ENCODE data around the gene AKAP12.

AKAP12 gene

GRCh38 chr6:151232899-151233298 lies 6.9 kb upstream of the AKAP12 start:
- TF ChIP-seq USF1 (IDR thresholded peaks at IDR 0.05) (no peak), TAF1 (IDR thresholded peaks at IDR 0.05; ENCODE audit: low read depth) (no peak), NFIC (IDR thresholded peaks at IDR 0.05) (no peak), MAX (IDR thresholded peaks at IDR 0.05) (no peak), TCF12 (IDR thresholded peaks at IDR 0.05; ENCODE audit: low read depth) (no peak), FOXM1 (IDR thresholded peaks at IDR 0.05; ENCODE audit: borderline replicate concordance, low read depth) (no peak), RAD21 (IDR thresholded peaks at IDR 0.05; ENCODE audit: low read depth) (no peak), ZBTB7A (IDR thresholded peaks at IDR 0.05; ENCODE audit: low read depth) (no peak), YY1 (IDR thresholded peaks at IDR 0.05; ENCODE audit: low read depth) (no peak), CEBPB (IDR thresholded peaks at IDR 0.05) (no peak), EGR1 (IDR thresholded peaks at IDR 0.05) (no peak)
- TF ChIP-seq, protein P1, sequence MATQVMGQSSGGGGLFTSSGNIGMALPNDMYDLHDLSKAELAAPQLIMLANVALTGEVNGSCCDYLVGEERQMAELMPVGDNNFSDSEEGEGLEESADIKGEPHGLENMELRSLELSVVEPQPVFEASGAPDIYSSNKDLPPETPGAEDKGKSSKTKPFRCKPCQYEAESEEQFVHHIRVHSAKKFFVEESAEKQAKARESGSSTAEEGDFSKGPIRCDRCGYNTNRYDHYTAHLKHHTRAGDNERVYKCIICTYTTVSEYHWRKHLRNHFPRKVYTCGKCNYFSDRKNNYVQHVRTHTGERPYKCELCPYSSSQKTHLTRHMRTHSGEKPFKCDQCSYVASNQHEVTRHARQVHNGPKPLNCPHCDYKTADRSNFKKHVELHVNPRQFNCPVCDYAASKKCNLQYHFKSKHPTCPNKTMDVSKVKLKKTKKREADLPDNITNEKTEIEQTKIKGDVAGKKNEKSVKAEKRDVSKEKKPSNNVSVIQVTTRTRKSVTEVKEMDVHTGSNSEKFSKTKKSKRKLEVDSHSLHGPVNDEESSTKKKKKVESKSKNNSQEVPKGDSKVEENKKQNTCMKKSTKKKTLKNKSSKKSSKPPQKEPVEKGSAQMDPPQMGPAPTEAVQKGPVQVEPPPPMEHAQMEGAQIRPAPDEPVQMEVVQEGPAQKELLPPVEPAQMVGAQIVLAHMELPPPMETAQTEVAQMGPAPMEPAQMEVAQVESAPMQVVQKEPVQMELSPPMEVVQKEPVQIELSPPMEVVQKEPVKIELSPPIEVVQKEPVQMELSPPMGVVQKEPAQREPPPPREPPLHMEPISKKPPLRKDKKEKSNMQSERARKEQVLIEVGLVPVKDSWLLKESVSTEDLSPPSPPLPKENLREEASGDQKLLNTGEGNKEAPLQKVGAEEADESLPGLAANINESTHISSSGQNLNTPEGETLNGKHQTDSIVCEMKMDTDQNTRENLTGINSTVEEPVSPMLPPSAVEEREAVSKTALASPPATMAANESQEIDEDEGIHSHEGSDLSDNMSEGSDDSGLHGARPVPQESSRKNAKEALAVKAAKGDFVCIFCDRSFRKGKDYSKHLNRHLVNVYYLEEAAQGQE (IDR thresholded peaks at IDR 0.05; ENCODE audit: low read depth): no peak

DNA sequence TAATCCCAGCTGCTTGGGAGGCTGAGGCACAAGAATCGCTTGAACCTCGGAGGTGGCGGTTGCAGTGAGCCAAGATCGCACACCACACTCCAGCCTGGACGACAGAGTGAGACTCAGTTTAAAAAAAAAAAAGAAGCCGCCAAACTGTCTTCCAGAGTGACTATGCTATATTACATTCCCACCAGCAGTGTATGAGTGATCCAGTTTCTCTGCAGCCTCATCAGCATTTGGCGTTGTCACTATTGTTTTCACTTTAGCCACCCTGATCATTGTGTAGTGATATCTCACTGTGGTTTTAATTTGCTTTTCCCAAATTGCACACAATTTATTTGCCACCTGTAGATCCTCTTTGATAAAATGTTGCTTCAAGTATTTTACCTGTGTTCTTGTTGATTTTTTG lies 6.0 kb upstream of the AKAP12 start:
- TF ChIP-seq, protein P1 (IDR thresholded peaks at IDR 0.05; ENCODE audit: low read depth): no peak
- TF ChIP-seq EGR1 (IDR thresholded peaks at IDR 0.05) (no peak), RAD21 (IDR thresholded peaks at IDR 0.05; ENCODE audit: low read depth) (no peak), NFIC (IDR thresholded peaks at IDR 0.05) (no peak), TEAD4 (IDR thresholded peaks at IDR 0.05) (no peak), FOXM1 (IDR thresholded peaks at IDR 0.05; ENCODE audit: borderline replicate concordance, low read depth) (no peak), CREB1 (IDR thresholded peaks at IDR 0.05; ENCODE audit: low read depth) (no peak), EP300 (IDR thresholded peaks at IDR 0.05; ENCODE audit: borderline replicate concordance) (no peak), ZBTB7A (IDR thresholded peaks at IDR 0.05; ENCODE audit: low read depth) (no peak), TCF12 (IDR thresholded peaks at IDR 0.05; ENCODE audit: low read depth) (no peak), USF1 (IDR thresholded peaks at IDR 0.05) (no peak), TAF1 (IDR thresholded peaks at IDR 0.05; ENCODE audit: low read depth) (no peak), YY1 (IDR thresholded peaks at IDR 0.05; ENCODE audit: low read depth) (no peak), MAX (IDR thresholded peaks at IDR 0.05) (no peak), CEBPB (IDR thresholded peaks at IDR 0.05) (no peak)

DNA sequence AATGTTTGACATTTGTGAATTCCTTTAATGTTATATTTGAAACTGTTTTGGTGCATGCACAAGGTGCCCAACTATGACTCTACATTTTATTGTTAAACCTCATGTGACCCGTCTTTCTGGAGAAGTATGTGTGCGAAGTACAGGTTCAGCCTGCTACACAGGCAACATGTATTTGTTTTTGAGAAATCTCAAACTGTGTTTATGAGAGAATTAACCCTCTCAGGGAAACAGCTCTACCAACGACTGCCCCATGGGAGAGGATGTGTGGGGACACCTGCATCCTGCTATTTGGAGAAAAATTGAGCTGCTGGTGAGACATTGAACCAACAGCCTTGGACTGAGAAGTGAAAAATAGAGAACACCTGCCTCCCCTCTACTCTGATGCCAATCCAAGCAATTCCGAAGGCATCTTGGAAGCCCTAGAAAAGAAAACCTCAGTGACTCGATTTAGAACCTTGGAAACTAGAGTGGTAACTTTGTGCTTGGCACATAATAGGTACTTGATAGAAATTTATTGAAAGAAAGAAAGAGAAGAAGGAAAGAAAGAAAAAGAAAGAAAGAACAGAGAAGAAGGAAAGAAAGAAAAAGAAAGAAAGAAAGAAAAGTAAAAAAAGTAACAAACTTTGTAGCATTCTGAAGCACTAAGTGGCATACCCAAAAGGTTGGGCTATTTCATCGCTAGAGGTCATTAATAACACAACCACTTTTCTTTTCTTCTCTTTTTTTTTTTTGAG lies 2.9 kb upstream of the AKAP12 start:
- TF ChIP-seq EP300 (IDR thresholded peaks at IDR 0.05; ENCODE audit: borderline replicate concordance): no peak
- no peak for TF ChIP-seq TEAD4 (IDR thresholded peaks at IDR 0.05)
- TF ChIP-seq TCF12 (IDR thresholded peaks at IDR 0.05; ENCODE audit: low read depth): no peak
- TF ChIP-seq MAX (IDR thresholded peaks at IDR 0.05): no peak
- TF ChIP-seq, protein P1 (IDR thresholded peaks at IDR 0.05; ENCODE audit: low read depth): no peak
- no peak for TF ChIP-seq ZBTB7A (IDR thresholded peaks at IDR 0.05; ENCODE audit: low read depth)
- no peak for TF ChIP-seq CEBPB (IDR thresholded peaks at IDR 0.05)
- no peak for TF ChIP-seq USF1 (IDR thresholded peaks at IDR 0.05)
- no peak for TF ChIP-seq YY1 (IDR thresholded peaks at IDR 0.05; ENCODE audit: low read depth)
